Middle frontal gyrus (tissue), 1 donor: ENCODE measurements around the gene MSI2.

Experiments used
- DNase-seq: peaks from one replicate; pipeline ENCODE4 v3.0.0-alpha.2; 2015; ENCODE audit warnings: low spot score; ENCODE audit errors: extremely low spot score

The MSI2 gene

DNA sequence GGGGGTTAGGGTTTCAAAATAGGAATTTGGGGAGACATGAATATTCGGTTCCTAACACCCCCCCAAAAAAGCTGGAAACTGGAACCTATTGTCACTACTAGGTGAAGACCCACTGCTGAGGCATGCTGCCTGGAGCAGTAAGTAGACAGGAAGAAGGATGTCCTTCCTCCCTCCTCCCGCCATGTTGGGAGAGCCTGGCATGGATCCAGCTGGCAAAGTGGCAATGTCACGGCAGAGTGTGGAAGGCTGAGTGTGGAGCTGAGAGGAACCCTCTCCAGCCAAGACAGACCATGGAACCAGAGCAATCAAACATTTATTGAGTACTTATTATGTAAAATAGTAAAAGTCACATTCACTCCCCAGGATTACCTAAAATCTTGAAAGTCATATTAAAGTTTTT, 439.7 kb downstream of the MSI2 start:
- DNase-seq: no peak

DNA sequence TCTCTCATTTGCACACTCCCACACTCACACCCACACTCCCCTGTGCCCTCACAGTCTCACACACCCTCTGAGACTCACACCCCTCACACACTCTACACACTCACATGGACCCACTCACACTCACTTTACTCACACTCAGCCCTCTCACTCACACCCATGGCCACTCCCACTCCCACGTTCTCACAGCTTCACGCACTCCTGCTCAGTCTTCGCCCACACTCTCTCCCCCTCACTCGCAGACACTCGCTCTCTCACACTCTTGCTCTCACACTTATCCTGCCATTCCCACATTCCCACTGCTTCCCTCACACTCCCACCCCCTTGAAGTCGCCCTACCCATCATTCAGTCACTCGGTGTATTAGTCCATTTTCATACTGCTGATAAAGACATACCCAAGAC, 440.9 kb downstream of the MSI2 start:
- no peak for DNase-seq

DNA sequence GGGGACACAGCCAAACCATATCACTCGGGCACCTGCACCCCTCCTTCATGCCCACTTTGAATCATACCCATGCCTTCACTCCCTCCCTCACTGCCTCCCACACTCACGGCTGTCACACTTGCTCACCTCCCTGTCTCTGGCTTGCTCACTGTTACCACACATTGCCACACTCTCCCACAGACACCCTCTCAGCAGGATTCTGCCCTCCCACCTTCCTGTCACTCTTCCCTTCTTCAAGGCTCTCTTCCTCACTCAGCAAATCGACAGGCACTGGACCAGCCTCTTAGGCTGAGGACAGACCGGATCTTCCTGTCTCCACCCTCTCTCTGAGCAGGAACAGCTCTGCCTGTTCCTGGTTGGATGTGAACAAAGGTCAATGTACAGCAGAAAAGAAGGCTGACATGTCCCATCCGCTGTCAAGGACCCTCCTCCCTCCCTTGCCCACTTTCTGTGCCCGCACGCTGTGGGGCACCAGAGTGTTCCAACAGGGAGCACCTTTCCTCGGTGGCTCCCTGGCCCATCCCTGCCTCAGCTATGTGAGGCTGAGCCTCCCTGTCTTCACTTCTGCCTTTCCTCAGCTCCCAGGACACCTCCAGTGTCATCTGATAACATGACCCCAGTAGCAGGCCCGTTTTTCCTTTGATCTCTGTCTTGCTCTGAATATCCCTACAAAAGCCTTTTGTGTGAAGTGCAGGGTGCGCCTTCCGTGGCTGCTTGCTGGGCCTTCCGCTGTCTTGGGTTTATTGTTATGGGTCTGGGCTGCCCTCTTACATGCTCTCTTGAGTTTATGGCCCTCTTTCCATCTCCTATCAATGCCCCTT, 441.8 kb downstream of the MSI2 start:
- DNase-seq: no peak

DNA sequence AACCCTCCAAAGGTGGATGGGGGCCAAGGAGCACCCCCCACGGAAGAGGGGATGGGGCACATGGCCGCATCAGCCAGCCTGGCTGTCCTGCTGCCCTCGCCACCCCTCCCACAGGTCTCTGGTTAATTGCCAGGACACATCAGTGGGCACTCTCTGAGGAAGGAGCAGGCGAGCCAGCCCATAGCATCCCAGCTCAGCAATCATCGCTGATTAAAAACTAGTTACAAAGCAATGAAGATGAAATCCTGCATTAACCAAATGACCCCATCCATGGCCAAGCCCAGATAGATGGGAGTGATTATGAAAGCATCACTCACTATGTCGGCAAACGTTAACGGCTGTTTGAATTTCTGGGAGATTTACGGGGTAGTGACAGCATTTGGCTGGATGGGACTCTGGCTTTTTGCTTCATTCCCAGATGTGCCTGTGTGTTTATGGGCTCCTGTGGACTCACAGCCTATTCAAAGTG, 443.5 kb downstream of the MSI2 start:
- DNase-seq: no peak

DNA sequence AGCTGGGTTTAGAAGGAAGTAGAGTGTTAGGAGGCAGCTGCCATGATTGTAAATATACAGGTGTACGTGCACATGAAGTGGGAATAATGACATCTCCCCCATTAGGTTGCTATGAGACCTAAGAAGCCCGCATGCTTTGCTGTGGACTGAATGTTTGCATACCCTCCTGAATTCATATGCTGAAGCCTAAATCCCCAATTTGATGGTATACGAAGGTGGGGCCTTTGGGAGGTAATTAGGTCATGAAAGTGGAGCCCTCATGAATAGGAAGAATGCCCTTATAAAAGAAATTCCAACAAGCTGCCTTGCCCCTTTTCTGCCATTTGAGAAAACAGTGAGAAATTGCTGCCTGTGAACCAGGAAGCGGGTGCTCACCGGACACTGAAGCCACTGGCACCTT, 444.8 kb downstream of the MSI2 start:
- DNase-seq: no peak

DNA sequence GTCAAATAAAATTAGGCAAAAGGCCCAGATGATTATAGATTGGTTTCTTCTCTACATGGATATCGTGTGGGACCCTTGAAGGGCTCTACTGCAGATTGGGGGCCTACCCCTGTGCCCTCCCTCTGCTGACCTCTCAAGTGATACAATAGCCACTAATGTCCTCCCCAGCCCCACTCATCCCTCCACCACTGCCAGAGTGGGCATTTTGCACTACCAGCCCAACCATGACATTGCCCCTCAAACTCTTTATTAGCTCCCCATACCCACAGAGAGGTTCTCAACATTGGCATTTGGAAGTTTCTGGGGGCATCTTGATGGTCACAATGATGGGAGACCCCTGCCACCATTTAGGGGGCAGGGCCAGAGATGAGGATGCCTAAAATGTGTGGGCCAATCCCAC, 446.9 kb downstream of the MSI2 start:
- DNase-seq: no peak

DNA sequence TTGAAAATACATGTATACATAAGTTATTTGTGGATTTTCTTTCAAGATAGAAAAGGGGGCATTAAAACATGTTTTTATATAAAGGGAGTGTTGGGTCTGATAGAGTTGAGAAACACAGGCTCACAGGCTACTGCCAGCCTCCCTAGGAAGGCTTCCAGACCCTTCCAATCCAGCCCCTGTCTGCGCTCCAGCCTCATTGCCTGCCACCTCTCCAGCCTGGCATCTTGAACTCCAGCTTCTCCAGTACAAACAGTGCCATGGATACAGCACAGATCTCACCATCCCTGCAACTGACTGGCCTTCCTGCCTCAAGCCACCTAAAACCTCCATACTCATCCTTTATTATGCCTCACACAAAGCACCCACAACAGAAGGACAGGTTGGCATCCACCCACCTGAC, 448.1 kb downstream of the MSI2 start:
- no peak for DNase-seq

DNA sequence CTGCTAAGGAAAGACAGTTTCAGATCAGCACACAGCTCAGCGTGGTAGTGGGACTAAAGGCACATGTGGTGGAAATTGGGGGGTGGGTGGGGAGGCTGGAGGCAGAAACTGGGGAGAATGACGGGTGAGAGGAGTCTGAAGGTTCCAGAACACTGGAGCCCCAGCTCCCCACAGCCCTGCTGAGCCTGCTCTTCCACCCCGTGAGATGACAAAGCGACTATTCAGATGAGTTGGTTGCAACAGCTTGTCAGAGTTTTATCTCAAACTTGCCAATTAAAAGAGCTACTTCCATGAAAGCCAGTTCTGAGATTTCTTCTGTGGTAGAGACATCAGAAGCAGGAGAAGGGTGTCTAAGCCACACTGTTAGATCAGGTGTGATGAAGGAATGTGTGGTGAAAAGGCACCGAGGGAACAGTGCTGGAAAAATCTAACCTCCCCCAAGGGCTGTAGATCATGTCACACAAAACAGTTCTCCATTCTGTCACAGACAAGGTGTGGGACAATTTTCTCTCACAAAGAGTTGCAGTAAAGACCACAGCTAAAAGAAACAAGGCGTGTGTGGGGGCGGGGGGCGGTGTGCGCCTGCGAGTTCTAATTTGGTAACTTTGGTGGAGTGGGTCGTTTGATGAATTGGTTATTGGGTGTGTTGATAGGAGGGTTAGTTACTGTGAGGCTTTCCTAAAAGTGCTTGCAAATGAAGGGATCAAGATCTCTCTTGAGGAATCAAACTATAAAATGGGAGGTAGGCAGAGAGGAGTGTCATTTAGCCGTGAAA, 449.8 kb downstream of the MSI2 start:
- no peak for DNase-seq

DNA sequence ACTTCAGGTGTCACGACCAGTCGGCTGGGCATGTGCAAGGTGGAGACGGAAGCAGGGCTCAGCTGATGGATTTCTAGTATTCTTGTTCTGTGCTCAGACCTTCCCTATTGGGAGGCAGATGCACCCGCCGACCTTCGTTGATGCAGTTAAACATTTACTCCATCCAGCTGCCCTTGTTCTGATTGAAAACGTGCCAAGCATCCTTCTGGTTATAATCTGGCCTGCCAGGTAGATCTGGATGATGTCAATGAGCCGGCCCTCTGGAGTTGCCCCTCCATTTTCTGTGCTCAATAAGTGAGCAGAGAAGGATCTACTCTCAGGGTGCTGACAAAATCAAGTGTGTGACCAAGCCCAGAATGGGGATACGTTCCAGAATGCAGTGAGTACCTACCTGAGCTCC, 450.4 kb downstream of the MSI2 start:
- DNase-seq: no peak

DNA sequence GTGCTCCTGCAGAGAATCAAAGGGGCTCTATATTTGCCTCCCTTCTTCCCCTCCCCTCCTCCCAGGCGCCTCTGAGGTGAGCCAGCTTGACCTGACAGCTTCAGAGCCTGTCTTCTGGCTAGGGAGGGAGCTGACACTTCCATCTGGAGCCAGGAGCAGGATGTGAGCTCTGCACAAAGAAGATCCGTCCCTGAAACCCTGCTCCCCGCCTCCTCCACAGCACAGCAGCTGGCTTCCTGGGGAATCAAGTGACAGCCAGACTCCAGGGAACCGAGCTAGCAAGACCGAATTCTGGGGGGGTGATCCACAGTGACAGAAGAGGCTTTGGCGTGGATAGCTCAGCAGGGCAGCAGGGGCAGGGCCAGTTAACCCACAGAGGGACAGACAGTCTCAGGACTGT, 451.6 kb downstream of the MSI2 start:
- DNase-seq: peak; percentile 11

DNA sequence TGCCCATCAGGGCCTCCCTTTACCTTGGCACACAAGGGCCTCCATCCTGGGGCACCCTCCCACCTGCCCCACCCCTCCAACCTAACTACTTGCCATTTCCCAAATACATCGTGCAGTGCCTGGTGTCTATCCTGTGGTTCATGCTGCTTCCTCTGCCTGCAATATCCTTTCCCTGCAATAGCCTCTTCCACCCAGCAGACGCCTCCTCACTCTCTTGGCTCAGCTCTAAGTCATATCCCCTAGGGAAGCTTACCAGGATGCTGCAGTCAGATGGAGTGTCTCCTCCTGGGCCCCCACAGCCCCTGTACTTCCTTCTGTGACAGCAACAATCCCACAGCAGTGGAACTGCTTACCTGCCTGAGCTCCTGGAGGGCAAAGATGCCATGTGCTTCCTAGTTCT, 452.1 kb downstream of the MSI2 start:
- no peak for DNase-seq

DNA sequence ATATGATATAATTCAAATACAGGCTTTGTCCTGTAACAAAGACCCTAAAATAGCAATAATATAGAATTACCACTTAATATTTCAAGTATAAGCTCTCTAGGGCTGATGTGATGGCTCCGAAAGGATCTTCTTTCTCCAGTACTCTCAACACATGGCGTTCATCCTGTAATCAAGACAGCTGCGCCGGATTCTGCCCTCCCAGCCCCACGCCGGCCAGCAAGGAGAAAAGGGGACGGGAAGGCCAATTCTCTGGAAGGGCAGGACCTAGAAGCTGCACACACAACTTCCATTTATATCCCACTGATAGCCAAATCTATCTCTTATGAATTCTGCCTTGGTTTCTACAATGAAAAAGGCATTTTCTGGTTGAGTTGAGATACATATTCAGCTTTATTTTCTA, 456.8 kb downstream of the MSI2 start:
- no peak for DNase-seq

DNA sequence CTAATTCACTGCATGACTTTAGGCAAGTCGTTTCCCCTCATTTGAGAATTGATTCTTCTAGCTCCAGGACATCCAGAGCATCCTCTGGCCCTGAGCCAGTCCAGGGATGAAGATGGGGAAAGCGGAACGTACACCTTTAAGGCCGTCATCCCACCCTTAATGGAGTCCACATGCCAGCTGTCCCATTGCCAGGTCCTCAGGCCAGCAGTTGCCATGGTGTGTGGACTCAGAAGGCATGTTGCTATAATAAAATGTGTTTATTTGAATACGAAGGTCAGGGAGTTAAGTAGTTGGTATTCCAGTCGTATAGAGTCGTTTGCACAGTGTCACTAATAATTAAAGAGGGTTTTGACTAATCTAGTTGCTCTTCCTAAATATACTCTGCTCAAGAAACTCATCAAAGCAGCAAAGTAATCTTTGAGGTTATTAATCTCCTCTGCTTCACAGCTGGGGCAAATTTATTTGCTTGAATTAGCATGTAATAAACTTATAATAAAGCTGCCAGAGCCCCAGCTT, 458.4 kb downstream of the MSI2 start:
- DNase-seq: no peak

DNA sequence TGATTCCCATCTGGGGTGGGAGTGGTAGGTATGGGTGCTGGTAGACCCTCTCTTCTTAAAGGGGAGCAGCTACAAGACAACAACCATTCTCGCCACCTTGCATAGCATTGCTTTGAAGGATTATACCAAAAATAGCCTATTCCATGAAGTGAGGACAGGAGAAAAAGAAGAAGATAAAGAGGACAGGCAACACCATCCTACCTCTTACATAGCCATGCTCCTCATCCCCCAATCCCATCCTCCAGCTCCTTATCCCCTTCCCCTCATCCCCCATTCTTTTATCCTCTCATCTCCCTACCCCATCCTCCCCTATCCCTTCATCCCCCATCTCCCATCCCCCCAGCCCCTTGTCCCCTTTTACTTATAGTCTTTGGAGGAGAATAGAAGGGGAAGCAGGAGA, 459.7 kb downstream of the MSI2 start:
- DNase-seq: no peak

DNA sequence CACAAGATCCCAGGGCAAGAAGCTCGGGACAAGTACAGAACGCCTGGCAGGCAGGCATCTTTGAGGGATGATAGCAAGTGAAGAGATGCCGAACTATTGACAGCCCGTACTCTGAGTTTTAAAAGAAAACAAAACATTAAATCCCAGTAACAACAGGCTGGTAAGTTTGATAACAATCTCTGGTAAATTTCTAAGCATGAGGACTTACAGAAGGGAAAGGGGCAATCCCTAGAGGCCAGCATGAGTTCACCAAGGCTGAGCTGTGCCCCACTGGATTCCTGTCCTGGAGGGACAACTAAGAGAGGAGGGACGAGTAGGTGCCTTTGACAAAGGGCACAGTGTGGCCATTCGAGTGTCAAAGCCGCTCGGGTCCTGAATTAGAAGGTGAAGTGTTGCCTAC, 462.6 kb downstream of the MSI2 start:
- no peak for DNase-seq

DNA sequence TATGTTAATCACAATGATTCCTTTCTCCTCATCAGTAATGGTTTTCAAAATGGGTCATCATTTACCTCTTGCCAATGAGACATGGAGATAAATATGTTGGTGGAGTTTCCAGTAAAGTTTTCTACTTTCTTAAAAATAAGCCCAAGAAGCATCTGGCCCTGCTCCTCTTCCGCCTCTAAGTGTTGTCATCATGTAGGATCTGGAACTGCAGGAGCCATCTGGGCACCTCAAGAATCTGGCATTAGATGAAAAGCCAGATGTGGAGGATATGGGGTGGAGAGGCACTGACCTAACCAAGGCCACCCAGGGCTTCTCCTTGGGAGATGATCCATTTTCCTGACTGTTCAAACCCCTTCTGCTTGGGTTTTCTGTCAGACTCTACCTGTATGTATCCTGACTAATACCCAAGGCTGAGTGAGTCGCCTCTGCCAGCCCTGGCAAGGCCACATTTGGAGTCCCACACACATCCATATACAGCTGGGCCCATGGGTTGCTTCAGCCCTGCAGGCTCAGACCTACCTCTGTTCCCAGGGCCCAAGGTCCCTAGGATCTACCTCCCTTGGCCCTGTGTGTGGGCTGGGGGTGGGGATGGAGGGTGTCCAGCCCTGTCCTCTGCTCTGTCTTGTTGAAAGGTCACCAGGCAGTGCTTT, 464.2 kb downstream of the MSI2 start:
- no peak for DNase-seq

DNA sequence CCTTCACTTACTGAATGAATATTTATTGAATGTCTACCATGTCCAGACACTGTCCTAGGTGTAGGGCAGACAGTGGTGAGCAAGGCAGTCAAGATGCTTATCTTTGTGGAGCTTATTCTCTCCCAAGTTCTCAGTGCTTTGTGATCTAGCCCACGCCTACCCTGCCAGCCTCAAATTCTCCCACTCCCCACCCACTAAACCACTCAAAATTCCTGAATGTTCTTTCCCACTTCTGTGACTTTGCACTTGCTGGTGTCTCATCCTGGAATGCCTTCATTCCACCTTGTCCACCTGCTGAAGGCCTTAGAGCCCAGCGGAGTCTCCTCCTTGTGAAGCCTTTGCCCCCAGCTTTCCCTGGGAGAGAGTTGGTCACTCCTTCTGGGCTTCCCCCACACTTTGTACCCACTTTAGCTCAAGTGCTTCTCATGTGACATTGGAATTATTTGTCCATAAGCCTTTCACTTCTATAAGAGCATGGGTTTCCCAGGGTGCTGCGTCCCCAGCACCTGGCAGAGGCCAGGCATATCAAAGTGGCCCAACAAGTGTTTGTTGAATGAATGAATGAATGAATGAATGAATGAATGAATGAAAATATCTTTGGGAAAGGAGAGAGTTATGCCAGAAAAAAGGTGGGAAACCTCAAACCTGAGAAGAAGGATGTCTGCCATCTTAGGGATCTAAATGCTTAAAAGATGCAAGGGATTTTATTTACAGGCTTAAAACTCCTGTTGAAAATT, 465.8 kb downstream of the MSI2 start:
- DNase-seq: no peak

DNA sequence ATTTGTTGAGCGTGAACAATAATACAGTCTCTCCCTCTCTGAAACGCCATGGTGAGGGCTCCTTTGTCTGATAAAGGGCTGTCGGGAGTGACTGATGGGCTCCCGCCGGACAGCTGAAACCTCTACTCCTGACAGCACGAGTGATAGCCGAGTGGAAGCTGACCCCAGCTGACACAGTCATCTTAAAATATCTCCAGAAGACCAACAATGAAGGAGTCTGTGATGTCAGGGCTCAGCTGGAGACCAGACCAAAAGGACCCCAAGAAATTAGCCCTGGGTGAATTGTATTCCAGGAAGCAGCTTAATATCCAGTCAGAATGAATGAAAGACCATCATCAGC, 466.4 kb downstream of the MSI2 start:
- DNase-seq: no peak

DNA sequence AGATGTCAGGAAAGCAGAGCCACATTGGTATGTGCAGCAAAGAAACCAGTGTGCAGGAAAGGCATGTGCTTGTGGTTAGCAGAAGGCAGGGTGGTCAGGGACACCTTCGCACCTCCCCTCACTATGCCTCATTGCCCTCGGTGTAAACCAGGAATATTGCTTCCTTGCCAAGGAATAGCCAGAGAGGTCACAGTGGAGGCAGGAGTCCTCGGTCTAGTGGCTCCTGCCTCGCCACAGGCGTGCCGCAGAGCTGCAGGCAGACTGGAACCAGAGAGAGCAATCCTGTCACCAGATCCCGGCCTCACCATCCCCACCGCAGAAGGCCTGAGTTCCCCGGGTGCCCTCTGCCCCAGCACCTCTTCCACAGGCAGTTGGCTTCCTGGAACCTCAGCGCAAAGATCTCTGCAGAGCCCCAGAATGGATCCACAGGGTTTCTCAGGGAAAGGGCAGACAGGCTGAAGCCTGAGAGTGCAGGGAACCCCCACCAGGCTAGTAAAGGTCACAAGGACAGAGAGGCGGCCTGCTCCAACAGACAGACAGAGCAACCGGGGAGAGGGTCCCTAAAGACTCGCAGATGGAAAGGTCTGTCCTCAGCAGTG, 467.2 kb downstream of the MSI2 start:
- DNase-seq: no peak

DNA sequence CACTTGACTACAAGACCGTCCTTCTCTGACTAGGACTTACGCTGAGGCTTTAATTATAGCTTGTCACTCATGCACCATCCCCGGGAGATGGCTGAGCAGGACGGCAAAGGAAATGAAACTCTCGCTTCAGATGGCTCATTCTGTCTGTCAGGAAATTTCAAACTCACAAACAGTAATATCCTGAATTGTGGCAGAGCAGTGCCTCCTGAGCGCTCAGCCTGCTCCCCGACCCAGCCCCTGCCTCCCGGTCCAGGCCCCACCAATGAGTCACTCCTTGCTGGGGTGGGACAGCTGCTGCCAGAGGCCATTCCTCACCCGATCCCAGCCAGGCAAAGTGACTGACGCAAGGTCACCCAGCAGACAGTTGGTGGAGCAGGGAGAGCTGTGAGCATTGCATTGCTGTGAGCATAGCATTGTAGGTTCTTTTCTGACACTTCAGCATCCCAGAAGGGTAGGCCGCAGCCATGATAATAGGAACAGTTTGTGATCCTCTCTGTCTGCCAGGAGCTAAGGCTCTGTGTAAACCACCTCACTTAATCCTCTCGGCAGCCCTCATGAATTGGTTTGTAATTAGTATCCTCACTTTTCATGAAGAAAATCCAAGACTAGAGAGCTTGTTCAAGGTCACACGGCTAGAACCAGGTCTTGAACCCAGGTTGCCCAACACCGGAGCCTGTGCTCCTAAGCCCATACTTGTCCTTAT, 467.9 kb downstream of the MSI2 start:
- no peak for DNase-seq
